HepG2 (cell line): ENCODE data around the gene ZNF22. TPM values are rescaled to one million over a fixed set of nuclear protein-coding genes. Genes with fewer than 3 reads are reported as not detected.

Source experiments
- CEBPB ChIP-seq: IDR thresholded peaks from 2 replicates; pipeline ENCODE4 v1.6.1; 2011; ENCODE audit warnings: low read depth, low read length, improper control_type of control experiment, borderline replicate concordance
- CEBPG ChIP-seq: IDR thresholded peaks from 2 replicates; pipeline ENCODE4 v1.6.1; 2016
- CSRNP2 ChIP-seq: sonication (generic); formaldehyde crosslinking; conservative IDR thresholded peaks from 2 replicates; pipeline ENCODE4 v1.8.0; 2022; ENCODE audit warnings: low read depth, missing genetic modification reagents
- ELK4 ChIP-seq: sonication (generic); formaldehyde crosslinking; IDR thresholded peaks from 2 replicates; pipeline ENCODE4 v1.9.0; 2021; ENCODE audit warnings: missing genetic modification reagents, borderline replicate concordance
- ERF ChIP-seq: IDR thresholded peaks from 2 replicates; pipeline ENCODE4 v1.6.1; 2018; ENCODE audit warnings: missing biosample characterization, missing genetic modification reagents
- FOXA1 ChIP-seq, 2 experiments: fragments of 450-650 bp in 1 of 2; sonication (generic) in 1 of 2; formaldehyde crosslinking in 1 of 2; IDR thresholded peaks; 2 replicates each; pipeline versions ENCODE4 v1.4.0 to v1.6.1; 2016 to 2020; ENCODE audit warnings: missing genetic modification reagents in 1 of 2
- HIVEP1 ChIP-seq: sonication (generic); formaldehyde crosslinking; IDR thresholded peaks from 2 replicates; pipeline ENCODE4 v1.4.0; 2020; ENCODE audit warnings: mild to moderate bottlenecking, missing genetic modification reagents
- LCORL ChIP-seq, 2 experiments: fragments of 450-650 bp in 1 of 2; sonication (generic) in 1 of 2; formaldehyde crosslinking in 1 of 2; IDR thresholded peaks; 2 replicates each; pipeline versions ENCODE4 v1.5.0 to v1.6.1; 2017 to 2020; ENCODE audit warnings: antibody characterized with exemption in 1 of 2, missing genetic modification reagents in 1 of 2
- SAFB2 ChIP-seq: sonication (generic); formaldehyde crosslinking; IDR thresholded peaks from 2 replicates; pipeline ENCODE4 v1.5.1; 2020; ENCODE audit warnings: missing genetic modification reagents, low read depth, mild to moderate bottlenecking, borderline replicate concordance
- SMAD1 ChIP-seq: sonication (generic); formaldehyde crosslinking; IDR thresholded peaks from 2 replicates; pipeline ENCODE4 v1.4.0; 2020; ENCODE audit warnings: missing genetic modification reagents, low read depth, mild to moderate bottlenecking, borderline replicate concordance
- TEF ChIP-seq: sonication (generic); formaldehyde crosslinking; IDR thresholded peaks from 2 replicates; pipeline ENCODE4 v1.5.0; 2020; ENCODE audit warnings: missing genetic modification reagents
- TOE1 ChIP-seq: sonication (generic); formaldehyde crosslinking; IDR thresholded peaks from 2 replicates; pipeline ENCODE4 v1.4.0; 2020; ENCODE audit warnings: mild to moderate bottlenecking, missing genetic modification reagents
- ZNF296 ChIP-seq: sonication (generic); formaldehyde crosslinking; conservative IDR thresholded peaks from 2 replicates; pipeline ENCODE4 v1.5.0; 2020; ENCODE audit warnings: mild to moderate bottlenecking, missing genetic modification reagents
- ZNF362 ChIP-seq: sonication (generic); formaldehyde crosslinking; IDR thresholded peaks from 2 replicates; pipeline ENCODE4 v1.4.0; 2020; ENCODE audit warnings: missing genetic modification reagents, mild to moderate bottlenecking, borderline replicate concordance
- ZNF367 ChIP-seq: sonication (generic); formaldehyde crosslinking; IDR thresholded peaks from 2 replicates; pipeline ENCODE4 v1.4.0; 2020; ENCODE audit warnings: missing genetic modification reagents, borderline replicate concordance
- ZNF709 ChIP-seq: sonication (generic); formaldehyde crosslinking; IDR thresholded peaks from 2 replicates; pipeline ENCODE4 v1.5.0; 2020; ENCODE audit warnings: mild to moderate bottlenecking, missing genetic modification reagents
- ZNF720 ChIP-seq: sonication (generic); formaldehyde crosslinking; IDR thresholded peaks from 2 replicates; pipeline ENCODE4 v1.4.0; 2020; ENCODE audit warnings: missing genetic modification reagents
- ZNF878 ChIP-seq: sonication (generic); formaldehyde crosslinking; IDR thresholded peaks from 2 replicates; pipeline ENCODE4 v1.8.1; 2023; ENCODE audit warnings: mild to moderate bottlenecking, missing genetic modification reagents, moderate library complexity
- polyA plus RNA-seq, 8 experiments: library from polyadenylated mRNA; depleted of rRNA in 3 of 8; stranded (reverse) in 7 of 8; unstranded in 1 of 8; fragments of >200 nt; fragmentation: Illumina TruSeq in 4 of 8; extraction: Trizol in 4 of 8; gene quantifications; 2 replicates each; pipeline versions ENCODE4 v1.2.1 to v1.2.3, GENCODE V29; 2011 to 2016; ENCODE audit warnings: low read depth in 4 of 8, missing spikeins in 1 of 8, mixed read lengths in 1 of 8; ENCODE audit not compliant: insufficient read depth in 1 of 8
- total RNA-seq, 5 experiments: library from RNA; depleted of rRNA; stranded (reverse); fragments of >200 nt; fragmentation: Illumina TruSeq; extraction: Trizol; gene quantifications; 2 replicates each; pipeline ENCODE4 v1.2.3, GENCODE V29; 2016; ENCODE audit warnings: low read depth in 1 of 5
- TF ChIP-seq, protein P1 (sequence below): sonication (generic); formaldehyde crosslinking; IDR thresholded peaks from 2 replicates; pipeline ENCODE4 v1.5.0; 2020; ENCODE audit warnings: missing genetic modification reagents
- TF ChIP-seq, protein P2 (sequence below): IDR thresholded peaks from 2 replicates; pipeline ENCODE4 v1.6.1; 2016; ENCODE audit warnings: missing biosample characterization, missing genetic modification reagents, low read depth

ZNF22 gene
- total and polyA plus RNA-seq, 2 of the 13 experiments (the other 11 are each of a cell fraction or from before 2014, with no cell fraction given), result 0.40 to 1.3 TPM

DNA sequence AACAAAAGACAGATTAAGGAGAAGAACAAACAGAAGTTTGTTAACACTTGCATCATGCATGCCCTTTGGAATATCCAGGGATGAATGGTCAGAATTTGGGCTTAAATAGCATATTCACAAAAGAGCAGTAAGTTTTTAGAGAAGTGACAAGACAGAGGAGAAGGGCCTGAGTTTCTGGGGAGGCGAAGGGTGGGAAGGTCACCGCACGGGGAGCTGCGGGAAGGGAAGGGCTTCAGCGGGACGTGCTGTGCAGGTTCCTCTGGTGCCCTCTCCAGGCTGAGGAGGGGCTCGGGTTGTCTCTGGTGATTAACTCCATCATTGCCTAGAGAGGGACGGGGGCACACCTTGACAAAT lies 10.4 kb upstream of the ZNF22 start (continued):
- TF ChIP-seq ERF (CRISPR knock-in tag) (peak; percentile 53; the same call in 1 of the 2 replicates), TEF (CRISPR knock-in tag) (0 out of 2 replicates have a peak, but pooled peaks have one; percentile 50), CEBPG (CRISPR knock-in tag) (peak; percentile 91), ZNF296 (CRISPR knock-in tag) (no peak), CEBPB (peak; percentile 75), FOXA1 (IDR thresholded peaks at IDR 0.05) (no peak), FOXA1 (CRISPR knock-in tag; IDR thresholded peaks at IDR 0.05) (peak; percentile 26; the same call in 1 of the 2 replicates), ZNF709 (CRISPR knock-in tag) (no peak), ZNF362 (CRISPR knock-in tag) (no peak), LCORL (IDR thresholded peaks at IDR 0.05) (peak; percentile 79), LCORL (CRISPR knock-in tag; IDR thresholded peaks at IDR 0.05) (peak; percentile 78), SAFB2 (CRISPR knock-in tag) (no peak), SMAD1 (no peak), ZNF878 (0 out of 2 replicates have a peak, but pooled peaks have one; percentile 12), CSRNP2 (CRISPR knock-in tag) (no peak), ELK4 (no peak), ZNF720 (CRISPR knock-in tag) (no peak), ZNF367 (no peak), TOE1 (CRISPR knock-in tag) (no peak), HIVEP1 (CRISPR knock-in tag) (no peak)
- TF ChIP-seq, protein P1, sequence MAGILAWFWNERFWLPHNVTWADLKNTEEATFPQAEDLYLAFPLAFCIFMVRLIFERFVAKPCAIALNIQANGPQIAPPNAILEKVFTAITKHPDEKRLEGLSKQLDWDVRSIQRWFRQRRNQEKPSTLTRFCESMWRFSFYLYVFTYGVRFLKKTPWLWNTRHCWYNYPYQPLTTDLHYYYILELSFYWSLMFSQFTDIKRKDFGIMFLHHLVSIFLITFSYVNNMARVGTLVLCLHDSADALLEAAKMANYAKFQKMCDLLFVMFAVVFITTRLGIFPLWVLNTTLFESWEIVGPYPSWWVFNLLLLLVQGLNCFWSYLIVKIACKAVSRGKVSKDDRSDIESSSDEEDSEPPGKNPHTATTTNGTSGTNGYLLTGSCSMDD, result no peak
- TF ChIP-seq, protein P2, sequence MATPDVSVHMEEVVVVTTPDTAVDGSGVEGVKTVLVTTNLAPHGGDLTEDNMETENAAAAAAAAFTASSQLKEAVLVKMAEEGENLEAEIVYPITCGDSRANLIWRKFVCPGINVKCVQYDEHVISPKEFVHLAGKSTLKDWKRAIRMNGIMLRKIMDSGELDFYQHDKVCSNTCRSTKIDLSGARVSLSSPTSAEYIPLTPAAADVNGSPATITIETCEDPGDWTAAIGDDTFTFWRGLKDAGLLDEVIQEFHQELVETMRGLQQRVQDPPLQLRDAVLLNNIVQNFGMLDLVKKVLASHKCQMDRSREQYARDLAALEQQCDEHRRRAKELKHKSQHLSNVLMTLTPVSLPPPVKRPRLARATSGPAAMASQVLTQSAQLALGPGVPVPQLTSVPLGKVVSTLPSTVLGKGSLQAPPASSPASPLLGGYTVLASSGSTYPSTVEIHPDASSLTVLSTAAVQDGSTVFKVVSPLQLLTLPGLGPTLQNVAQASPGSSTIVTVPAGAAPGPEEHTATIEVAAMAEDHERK (CRISPR knock-in tag), result no peak
